ENCODE measurements around the gene PDE4B. TPM values are rescaled to one million over a fixed set of nuclear protein-coding genes. Genes with fewer than 3 reads are reported as not detected.
"Not testable (repeated sequence)": the region's sequence is repeated elsewhere in the genome, so short reads cannot be mapped to it uniquely, and the experiment has no call there.

PDE4B gene
- total RNA-seq, 4 donors from 2014 or later = 5.2 to 16.6 (median 9.6) TPM

DNA sequence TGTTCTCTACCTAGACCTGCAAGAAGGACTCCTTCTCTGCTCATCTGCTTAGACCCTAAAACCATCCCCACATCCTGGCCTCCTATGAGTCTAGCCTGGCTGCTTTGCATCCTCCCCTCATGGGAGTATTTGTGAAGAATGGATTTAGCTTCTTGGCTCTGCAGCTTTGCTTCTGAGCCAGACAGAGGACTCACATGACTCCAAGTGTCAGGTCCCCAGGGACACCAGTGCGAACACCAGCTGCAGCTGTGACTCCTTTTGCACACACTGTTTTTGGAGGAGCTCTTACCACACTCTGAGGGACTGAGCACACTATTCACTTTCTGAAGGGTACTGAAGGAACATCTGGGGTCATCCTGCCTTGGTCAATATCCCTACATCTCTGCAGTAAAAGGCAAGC, 609.5 kb downstream of the PDE4B start:
- Histone ChIP-seq H3K9me3 (no peaks in the 10 kb centered on the region), H3K27ac (peak overlapping the region in 2 of 4 donors; percentile 8 to 11), H3K4me1 (peaks cover 0 to 16% (median 2%) of the 10 kb centered on the region in 4 donors), H3K27me3 (no peaks in the 10 kb centered on the region), H3K36me3 (no peaks in the 10 kb centered on the region), H3K4me3 (no peak overlapping the region)
- 50 to 55% methylated on average over 1 of the region's 1 CpG for WGBS, 2 donors
- DNase-seq (ENCODE audit: low spot score in 2 of 2) = peak; percentile 62 to 65
- TF ChIP-seq, protein P1, sequence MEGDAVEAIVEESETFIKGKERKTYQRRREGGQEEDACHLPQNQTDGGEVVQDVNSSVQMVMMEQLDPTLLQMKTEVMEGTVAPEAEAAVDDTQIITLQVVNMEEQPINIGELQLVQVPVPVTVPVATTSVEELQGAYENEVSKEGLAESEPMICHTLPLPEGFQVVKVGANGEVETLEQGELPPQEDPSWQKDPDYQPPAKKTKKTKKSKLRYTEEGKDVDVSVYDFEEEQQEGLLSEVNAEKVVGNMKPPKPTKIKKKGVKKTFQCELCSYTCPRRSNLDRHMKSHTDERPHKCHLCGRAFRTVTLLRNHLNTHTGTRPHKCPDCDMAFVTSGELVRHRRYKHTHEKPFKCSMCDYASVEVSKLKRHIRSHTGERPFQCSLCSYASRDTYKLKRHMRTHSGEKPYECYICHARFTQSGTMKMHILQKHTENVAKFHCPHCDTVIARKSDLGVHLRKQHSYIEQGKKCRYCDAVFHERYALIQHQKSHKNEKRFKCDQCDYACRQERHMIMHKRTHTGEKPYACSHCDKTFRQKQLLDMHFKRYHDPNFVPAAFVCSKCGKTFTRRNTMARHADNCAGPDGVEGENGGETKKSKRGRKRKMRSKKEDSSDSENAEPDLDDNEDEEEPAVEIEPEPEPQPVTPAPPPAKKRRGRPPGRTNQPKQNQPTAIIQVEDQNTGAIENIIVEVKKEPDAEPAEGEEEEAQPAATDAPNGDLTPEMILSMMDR (IDR thresholded peaks at IDR 0.05) = no peak
- TF ChIP-seq EP300 (IDR thresholded peaks at IDR 0.05) = peak in 1 of 2 donors; percentile 81
- no peak for TF ChIP-seq POLR2A (IDR thresholded peaks at IDR 0.05)

DNA sequence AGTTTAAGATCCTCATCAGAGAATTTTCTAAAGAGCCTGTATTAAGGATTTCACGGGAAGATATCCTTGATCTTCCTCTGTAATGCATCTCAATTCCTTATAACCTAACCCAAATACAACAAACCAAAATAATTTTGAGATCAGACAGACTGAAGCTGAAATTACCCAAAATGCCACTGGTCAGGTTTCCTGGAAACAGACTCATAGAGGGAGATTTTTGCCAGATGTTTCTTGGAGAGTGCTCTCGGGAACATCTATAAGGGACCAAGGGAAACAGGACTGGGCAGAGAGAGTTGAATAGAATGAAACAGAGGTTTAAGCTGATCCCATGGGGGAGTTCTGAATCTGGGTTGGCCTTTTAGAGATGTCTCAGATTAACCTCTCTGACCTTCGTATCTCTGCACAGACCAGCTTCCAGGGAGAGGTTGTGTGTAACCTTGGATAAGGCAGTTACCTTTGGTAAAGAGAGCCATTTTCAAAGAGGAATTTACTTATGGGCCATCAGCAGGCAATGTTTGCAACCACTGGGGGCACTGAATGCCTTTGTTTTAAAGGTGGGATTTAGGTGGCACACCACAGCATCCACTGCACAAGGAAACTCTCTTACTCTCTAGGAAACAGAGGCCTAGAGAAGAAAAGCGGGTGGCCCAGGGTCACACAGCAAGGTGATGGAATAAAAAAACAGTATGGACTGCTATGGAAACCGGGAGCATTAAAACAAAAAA, 610.5 kb downstream of the PDE4B start:
- H3K36me3 ChIP-seq = no peaks in the 10 kb centered on the region
- no peak for DNase-seq (ENCODE audit: low spot score in 2 of 2)
- TF ChIP-seq, protein P1 (IDR thresholded peaks at IDR 0.05) = no peak
- no peak for TF ChIP-seq POLR2A (IDR thresholded peaks at IDR 0.05)
- TF ChIP-seq EP300 (IDR thresholded peaks at IDR 0.05) = no peak
- H3K4me3 ChIP-seq = no peak overlapping the region
- peaks cover 0 to 16% (median 2%) of the 10 kb centered on the region in 4 donors for H3K4me1 ChIP-seq
- WGBS, 2 donors = 79% methylated on average over 5 of the region's 5 CpGs
- H3K9me3 ChIP-seq = no peaks in the 10 kb centered on the region
- H3K27me3 ChIP-seq = no peaks in the 10 kb centered on the region
- H3K27ac ChIP-seq = peak overlapping the region in 2 of 4 donors; percentile 11 to 27

DNA sequence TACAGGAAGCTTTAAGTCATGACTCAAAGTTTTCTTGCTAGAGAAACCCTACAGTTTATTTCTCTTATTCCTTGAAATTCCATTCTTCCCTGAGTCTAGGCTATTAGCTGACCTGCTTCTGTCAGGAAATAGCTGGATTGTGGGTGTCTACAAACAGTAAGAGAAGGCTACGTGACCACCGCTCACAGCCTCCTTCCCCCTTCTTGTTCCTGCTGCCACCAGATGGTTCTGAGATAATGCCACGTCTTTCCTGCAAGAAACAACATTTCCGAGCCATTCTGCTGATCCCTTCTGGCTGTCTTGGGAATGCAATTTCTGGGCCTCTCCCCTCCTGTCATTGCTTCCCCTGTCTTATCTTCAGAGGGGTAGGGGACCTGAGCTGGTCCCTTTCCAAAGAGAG, 612.4 kb downstream of the PDE4B start:
- H3K4me3 ChIP-seq = no peak overlapping the region
- no peak for DNase-seq (ENCODE audit: low spot score in 2 of 2)
- H3K4me1 ChIP-seq = peaks cover 0 to 16% (median 2%) of the 10 kb centered on the region in 4 donors
- no peaks in the 10 kb centered on the region for H3K27me3 ChIP-seq
- TF ChIP-seq, protein P1 (IDR thresholded peaks at IDR 0.05) = no peak
- no peak for TF ChIP-seq POLR2A (IDR thresholded peaks at IDR 0.05)
- TF ChIP-seq EP300 (IDR thresholded peaks at IDR 0.05) = no peak
- no peak overlapping the region for H3K27ac ChIP-seq
- H3K9me3 ChIP-seq = no peaks in the 10 kb centered on the region
- H3K36me3 ChIP-seq = no peaks in the 10 kb centered on the region
- 70 to 86% methylated on average over 4 of the region's 4 CpGs for WGBS, 2 donors

DNA sequence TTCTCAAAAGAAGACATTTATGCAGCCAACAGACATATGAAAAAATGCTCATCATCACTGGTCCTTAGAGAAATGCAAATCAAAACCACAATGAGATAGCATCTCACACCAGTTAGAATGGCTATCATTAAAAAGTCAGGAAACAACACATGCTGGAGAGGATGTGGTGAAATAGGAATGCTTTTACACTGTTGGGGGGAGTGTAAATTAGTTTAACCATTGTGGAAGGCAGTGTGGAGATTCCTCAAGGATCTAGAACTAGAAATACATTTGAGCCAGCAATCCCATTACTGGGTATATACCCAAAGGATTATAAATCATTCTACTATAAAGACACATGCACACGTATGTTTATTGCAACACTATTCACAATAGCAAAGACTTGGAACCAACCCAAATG, 618.8 kb downstream of the PDE4B start:
- H3K36me3 ChIP-seq; DNase-seq (ENCODE audit: low spot score in 2 of 2); H3K27ac ChIP-seq; H3K9me3 ChIP-seq; H3K27me3 ChIP-seq; H3K4me3 ChIP-seq; H3K4me1 ChIP-seq: not testable (repeated sequence)
- WGBS, 2 donors = 88 to 90% methylated on average over 1 of the region's 1 CpG

DNA sequence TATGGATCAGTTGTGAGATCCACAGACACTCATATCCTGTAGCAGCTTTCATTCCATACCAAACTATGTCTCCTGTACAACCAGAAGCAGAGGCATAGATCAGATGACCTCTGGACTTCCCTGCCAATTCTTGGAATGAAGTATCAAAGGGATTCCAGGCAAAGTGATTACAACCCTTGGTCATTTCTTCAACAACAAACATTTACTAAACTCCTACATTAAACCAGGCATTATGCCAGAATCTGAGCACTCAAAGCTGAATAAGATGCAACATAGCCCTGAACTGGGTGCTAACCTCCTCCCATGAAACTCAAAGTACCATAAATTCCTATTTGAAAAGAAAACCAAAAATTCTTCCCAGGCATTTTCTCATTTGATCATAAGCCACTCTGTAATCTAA, 620.0 kb downstream of the PDE4B start:
- Histone ChIP-seq H3K27ac (no peak overlapping the region), H3K36me3 (no peaks in the 10 kb centered on the region), H3K4me3 (no peak overlapping the region), H3K27me3 (no peaks in the 10 kb centered on the region), H3K4me1 (no peaks in the 10 kb centered on the region), H3K9me3 (peaks cover 0 to 20% (median 3%) of the 10 kb centered on the region in 4 donors)
- TF ChIP-seq, protein P1 (IDR thresholded peaks at IDR 0.05) = no peak
- TF ChIP-seq EP300 (IDR thresholded peaks at IDR 0.05) (no peak), POLR2A (IDR thresholded peaks at IDR 0.05) (no peak)
- no peak for DNase-seq (ENCODE audit: low spot score in 2 of 2)
